ENCODE results near the gene KCTD1.

Gene KCTD1

GRCh38 chr18:26405190-26405801, 143.1 kb downstream of the KCTD1 start:
- TF ChIP-seq CTCF (IDR thresholded peaks at IDR 0.05): peak; percentile 44; the same call in 1 of the 2 replicates
